Measurements from ENCODE around the gene TEX35.
"Not testable (repeated sequence)": the region's sequence is repeated elsewhere in the genome, so short reads cannot be mapped to it uniquely, and the experiment has no call there.

The TEX35 gene

GRCh38 chr1:178542554-178543289 lies 29.8 kb downstream of the TEX35 start:
- DNase-seq = no peak

GRCh38 chr1:178543290-178543607 lies 30.3 kb downstream of the TEX35 start:
- DNase-seq = no peak

GRCh38 chr1:178544531-178544930 lies 31.6 kb downstream of the TEX35 start:
- DNase-seq = no peak

GRCh38 chr1:178548108-178548507 lies 35.2 kb downstream of the TEX35 start:
- no peak for DNase-seq

GRCh38 chr1:178551307-178551706 lies 38.4 kb downstream of the TEX35 start:
- no peak for DNase-seq

DNA sequence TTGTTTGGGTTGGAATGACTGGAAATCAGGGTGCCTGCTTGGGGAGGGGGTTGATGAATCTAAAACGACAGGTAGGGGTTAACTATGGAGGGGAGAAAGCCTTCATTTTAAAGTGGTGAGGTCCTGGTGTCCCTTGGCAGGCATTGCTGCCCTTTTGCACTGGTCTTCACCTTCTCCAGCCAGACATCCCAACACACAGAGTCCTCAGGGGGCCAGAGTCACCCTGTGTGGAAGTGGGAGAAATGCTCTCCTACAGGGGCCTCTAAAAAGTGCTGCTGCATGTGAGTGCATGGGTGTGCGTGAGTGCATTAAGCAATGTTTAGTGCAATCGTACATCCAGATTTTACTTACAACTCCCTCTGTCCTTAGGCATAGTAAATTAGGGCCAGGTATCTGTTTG lies 39.0 kb downstream of the TEX35 start:
- DNase-seq = no peak

DNA sequence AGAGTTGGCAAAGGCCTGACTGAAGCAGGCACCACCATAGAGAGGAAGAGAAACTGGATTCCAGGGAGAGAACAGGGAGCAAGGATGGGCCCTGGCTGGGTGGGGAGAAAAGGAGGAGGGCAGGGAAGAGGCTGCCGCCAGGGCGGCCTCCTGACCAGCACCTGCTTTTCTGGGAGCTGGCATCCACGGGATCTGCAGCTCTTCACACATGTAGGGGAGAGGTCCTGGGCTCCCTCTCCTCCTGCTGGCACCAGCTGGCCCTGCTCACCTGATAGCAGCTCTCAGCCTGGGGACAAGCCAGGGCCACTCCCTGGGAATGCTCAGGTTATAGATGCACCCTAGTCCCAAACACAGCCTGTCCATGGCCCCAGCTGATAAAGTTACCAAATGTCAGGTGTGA lies 39.9 kb downstream of the TEX35 start:
- DNase-seq = no peak

DNA sequence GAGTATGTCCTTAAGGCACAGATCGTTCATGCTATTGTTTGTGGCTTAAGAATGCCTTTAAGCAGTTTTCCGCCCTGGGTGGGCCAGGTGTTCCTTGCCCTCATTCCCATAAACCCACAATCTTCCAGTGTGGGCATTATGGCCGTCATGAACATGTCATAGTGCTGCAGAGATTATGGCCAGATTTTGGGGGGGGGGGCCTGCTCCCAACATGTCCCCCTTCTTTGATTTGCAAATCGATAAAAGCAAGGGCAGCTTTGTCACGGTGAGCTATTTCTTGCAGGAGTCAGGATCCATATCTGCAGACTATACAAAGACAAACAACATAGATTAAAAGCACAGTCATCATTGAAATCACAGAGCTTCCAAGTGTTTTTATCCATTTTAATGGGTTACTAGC lies 41.4 kb downstream of the TEX35 start:
- not testable (repeated sequence) for DNase-seq

DNA sequence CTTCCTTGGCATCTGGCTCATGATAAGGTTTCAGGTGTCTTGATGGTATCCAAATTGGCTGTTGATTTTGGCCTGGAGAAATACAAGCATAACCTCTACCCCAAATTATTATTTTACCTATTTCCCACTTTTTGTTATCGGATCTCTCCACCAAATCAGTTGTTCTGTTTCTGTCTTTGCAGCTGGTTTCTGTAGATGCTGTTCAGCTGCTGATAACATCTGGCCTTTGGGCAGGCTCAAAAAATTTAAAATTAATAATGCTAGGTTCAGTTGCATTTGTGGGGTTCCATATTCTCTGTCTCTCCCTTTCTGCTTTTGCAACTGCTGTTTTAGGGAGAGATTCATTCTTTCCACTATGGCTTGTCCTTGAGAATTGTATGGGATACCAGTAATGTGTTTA lies 42.7 kb downstream of the TEX35 start:
- not testable (repeated sequence) for DNase-seq

DNA sequence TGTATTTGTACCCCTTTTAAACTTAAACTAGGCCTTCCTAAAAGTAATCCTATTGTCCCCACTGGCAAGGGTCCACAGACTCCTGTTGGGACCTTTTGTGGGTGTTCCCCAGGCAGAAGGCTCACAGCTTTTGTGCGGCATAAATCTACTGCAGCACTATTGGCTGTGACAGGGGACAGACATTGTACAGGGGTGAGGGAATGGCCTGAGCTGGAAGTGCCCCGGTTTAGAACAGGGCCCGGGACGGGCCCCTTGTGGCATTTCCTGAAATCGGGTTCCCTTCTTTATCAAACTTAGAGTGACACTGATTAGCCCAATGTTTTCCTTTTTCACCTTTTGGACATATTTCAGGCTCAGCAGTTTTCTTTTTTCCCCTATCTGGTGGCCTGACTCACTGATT lies 45.9 kb downstream of the TEX35 start:
- not testable (repeated sequence) for DNase-seq

- no peak for DNase-seq
Measured at GRCh38 chr1:178560871-178561376, 48.0 kb downstream of the TEX35 start.

- no peak for DNase-seq
Measured at GRCh38 chr1:178563099-178563820, 50.4 kb downstream of the TEX35 start.

DNA sequence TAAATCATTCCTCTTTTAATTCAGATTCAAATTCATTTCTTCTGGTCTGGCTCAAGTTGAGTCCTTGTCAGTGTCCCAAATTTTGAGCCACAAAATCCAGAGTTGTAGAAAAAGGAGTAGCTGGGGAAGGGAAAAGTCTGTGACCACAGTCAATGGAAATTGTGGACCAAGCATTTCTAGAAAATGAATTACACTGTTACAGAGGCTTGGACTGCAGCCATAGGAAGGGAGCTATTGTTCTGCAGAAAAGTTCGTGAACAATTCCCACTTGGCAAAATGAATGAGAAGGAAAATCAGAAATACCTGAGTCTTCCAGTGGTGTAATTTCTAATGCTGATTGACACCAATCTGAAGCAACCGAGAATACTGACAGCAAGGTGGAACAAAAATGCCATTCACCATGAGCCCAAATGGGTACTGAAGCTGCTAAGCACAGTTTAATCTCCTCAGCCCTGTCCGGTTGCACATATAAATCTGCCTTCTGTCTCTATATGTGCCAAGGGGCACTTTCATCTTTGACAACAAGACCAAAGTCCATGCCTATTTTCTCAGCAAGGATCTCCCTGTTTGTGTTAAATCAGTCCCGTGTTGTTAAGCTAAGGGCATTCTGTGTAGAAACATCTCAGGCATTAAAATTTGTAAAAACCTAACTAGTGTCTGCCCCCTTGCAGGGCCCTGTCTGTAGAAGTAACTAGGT lies 51.3 kb downstream of the TEX35 start:
- no peak for DNase-seq

GRCh38 chr1:178564783-178565180 lies 51.9 kb downstream of the TEX35 start:
- DNase-seq = no peak

- no peak for DNase-seq
Measured at GRCh38 chr1:178565586-178565985, 52.7 kb downstream of the TEX35 start.

- no peak for DNase-seq
Measured at GRCh38 chr1:178566187-178566586, 53.3 kb downstream of the TEX35 start.

- no peak for DNase-seq
Measured at GRCh38 chr1:178571807-178572206, 58.9 kb downstream of the TEX35 start.
